NCI-H774 (cell line): Measurements from ENCODE around the gene C5orf63.
A peak's percentile ranks its signal among the peaks of the same experiment; 100 is the strongest.
"Not testable (repeated sequence)": the region's sequence is repeated elsewhere in the genome, so short reads cannot be mapped to it uniquely, and the experiment has no call there.

ENCODE experiments used
- DNase-seq: peaks from one replicate; lab custom pipeline; 2025; lab: John Stamatoyannopoulos, UW

The C5orf63 gene

DNA sequence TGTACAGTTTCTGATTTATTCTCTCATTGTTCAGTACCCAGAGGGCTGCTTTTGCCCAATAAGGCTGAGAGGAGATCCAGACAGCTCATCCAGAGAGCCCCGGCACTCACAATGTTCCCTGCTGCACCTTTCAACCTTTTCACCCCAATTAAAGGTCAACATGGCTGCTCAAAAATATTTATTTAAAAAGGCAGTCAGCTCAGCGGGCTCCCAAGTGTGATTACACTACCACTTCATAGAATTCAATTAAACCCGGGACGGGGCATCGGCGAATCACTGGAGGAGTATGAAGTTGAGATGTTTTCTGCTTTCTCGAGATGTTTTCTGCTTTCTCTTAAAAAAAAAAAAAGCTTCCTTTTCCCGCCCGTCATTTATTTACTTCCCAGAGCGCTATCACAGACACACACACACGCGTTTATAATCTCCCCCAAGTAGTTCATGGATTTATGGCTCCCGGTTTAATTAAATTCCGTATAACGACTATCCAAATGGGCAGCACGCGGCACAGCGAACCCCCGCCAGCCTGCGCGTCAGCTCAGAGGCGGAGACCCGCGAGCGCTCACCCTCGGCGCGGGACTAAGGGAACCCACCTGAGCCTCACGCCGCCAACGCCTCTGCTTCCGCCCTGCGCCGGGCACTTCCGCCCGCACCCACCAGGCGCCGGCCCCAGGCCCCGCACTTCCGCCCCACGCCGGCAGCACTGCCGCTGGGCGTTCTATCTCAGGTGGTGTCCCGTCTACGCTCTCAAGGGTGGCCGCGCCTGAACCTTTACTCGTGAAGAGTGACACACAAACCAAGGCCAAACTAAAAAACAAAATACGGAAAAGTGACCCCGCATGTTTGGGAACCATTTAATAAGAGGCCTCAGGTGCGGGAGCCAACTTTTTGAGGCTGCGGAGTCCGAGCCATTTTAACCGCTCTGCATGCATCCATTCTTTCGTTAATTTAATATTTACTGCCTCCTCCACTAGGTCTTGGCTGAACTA, at the start of gene C5orf63:
C5orf63 (minus strand) TSS at position 642 of the 986 bp plus-strand sequence. CDS start 14,507 bp downstream, outside the sequence.
- DNase-seq = peak; percentile 80

DNA sequence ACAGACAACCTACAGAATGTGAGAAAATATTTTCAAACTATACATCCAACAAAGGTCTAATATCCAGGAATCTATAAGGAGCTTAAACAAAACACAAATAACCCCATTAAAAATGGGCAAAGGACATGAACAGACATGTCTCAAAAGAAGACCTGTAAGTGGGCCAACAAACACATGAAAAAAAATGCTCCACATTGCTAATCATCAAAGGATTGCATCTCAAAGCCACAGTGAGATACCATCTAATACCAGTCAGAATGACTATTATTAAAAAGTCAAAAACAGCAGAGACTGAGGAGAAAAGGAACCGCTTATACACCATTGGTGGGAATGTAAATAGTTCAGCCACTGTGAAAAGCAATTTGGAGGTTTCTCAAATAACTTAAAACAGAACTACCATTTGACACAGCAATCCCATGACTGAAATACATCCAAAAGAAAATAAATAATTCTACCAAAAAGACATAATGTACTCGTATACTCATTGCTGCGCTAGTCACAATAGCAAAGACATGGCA, 39.1 kb upstream of the C5orf63 start:
- DNase-seq = no peak

DNA sequence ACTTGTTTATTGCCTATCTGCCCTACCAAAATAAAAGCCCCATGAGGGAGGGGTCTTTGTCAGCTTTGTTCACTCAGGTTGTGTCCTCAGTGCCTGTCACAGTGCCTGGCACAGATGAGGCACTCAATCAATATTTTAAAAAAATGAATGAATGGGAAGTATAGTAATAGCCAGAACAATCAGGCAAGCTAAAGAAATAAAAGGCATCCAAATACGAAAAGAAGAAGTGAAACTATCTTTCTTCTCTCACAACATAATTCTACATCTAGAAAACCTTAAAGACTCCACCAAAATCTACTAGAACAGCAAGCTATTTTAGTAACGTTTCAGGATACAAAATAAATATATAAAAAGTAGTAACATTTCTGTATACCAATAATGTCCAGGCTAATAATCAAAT, 37.8 kb upstream of the C5orf63 start:
- no peak for DNase-seq

DNA sequence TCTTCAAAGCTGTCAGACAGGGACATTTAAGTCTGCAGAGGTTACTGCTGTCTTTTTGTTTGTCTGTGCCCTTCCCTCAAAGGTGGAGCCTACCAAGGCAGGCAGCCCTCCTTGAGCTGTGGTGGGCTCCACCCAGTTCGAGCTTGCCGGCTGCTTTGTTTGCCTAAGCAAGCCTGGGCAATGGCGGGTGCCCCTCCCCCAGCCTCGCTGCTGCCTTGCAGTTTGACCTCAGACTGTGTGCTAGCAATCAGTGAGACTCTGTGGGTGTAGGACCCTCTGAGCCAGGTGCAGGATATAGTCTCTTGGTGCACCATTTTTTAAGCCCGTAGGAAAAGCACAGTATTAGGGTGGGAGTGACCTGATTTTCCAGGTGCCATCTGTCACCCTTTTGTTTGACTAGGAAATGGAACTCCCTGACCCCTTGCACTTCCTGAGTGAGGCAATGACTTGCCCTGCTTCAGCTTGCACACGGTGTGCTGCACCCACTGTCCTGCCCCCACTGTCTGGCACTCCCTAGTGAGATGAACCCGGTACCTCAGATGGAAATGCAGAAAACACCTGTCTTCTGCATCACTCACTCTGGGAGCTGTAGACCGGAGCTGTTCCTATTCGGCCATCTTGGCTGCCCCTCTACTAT, 35.4 kb upstream of the C5orf63 start:
- not testable (repeated sequence) for DNase-seq

DNA sequence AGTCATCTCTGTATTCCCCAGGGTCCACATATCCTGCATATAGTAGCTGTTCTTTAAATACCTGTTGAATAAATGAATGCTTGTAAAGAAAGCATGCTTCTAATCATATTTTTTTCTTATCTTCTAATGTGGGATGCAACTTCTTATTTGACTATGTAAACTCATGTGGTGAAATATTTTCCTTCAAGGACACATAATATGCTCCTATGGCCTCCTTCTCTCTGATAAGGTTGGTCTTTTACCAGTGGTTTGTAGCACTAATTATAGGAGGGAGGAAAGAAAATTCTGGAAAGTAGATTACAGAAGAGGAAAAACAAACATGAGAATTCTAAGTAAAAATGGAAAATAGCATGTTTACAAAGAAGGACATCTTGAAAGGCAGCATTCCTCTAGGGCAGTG, 28.6 kb upstream of the C5orf63 start:
- DNase-seq = no peak

DNA sequence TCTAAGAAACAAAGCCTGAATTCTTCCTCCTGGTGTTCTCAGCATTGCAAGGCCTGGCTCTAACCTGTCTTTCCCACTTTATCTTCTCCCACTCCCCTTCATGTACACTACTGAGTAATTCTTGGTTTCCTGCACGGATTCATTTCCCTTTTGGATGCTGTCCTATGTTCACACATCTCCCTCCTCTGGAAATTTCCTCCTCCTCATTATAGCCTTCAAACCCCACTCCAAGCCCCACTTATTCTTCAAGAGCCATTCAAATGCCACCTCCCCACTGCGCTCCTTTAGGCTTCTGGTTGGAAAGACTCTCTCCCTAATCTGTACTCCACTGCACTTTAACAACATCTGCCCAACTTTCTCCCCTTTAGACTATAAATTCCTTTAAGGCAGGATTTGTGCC, 28.2 kb upstream of the C5orf63 start:
- no peak for DNase-seq

DNA sequence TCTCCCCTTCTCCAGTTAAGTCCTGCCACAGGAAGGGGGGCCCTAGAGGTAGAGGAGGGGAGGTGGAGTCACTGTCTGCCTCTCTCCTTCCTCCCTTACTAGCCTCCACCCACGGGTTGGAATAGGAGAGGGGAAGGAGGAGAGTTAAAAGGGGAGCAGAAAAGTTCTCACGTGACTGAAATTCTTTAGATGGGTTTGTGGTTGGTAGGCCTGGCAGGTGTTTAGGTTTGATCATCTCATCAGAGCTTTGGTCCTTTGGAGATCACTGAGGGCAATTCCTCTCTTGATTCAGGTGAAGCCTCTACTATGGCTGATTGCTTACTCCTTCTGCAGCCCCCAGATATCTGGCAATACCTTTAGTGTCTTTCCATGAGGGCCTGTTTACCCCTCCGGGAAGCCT, 24.9 kb upstream of the C5orf63 start:
- DNase-seq = no peak

DNA sequence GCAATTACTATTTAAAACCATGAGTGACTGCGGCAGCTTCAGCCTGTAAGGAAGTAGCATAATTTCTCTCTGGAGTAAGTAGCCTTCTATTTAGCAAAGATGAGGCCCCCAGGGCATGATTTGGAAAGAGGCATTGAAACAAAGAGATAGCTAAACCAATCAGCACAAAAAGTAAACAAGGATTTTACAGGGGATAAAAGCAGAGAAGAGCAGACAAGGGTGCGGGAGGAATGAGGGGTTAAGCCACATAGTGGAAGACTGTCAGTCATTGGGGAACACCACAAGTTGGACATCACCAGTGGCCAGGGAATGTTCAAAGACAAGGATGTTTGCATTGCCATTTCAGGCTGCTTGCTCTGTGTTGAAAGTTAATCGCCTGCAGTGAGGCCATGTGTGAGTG, 24.0 kb upstream of the C5orf63 start:
- DNase-seq = no peak

DNA sequence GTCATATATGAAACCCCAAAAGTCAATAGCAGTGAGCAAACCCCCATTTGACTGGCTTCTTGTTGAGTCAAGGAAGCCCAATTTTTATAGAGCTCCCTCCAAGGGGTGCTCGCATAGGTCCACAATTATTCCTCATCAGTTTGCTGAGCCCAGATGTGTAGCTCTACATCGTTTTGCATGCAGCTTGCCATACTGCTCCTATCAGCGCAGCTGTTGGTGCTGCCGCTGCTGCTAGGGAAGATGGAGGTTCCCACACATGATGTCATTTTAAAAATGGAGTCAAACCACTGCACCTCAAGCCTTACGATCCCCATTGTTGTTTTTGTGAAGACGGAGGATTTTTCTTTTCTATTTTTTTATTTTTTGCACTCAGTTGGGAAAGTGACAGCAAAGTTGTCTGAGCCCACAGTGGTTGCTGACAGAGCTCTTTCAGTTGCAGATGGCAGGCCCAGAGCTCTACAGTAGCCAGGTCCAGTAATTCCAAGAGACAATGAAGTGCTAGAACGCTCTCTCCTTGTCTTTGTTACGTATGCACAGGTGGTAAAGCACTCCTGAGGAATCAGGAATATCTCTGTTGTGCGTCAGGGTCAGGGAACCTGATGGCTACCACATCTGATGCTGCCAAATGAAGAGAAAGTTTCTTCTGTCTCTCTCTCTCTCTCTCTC, 23.2 kb upstream of the C5orf63 start:
- DNase-seq = no peak

DNA sequence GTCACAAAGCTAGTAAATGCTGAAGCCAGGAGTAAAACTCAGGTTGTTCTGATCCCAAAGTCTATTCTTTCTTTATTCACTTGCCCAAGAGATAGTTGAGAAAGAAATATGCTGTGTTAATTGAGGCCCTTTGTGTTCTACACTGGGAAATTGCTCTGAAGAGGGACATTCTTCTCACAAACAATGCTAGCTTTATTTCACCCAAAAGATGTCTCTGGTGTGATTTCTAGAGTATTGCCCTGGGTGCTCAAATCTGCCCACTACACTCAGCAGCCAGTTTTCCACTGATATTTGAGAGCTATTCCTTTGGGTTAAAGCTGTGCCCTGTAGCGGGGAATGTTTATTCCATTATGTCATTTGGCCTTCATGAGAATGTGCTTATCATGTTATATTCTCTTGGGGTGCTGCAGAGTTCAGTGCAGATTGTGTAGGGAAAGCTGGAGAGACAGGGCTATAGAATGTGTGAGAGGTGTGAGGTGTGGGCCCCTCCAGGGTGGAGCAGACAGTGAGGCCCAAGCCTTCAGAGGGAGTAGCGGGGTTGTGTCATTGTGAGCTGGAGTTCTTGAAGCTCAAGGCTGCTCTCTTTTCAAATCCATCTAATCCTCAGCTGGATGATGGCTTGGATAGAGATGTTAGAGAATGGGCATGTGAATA, 21.0 kb upstream of the C5orf63 start:
- no peak for DNase-seq

DNA sequence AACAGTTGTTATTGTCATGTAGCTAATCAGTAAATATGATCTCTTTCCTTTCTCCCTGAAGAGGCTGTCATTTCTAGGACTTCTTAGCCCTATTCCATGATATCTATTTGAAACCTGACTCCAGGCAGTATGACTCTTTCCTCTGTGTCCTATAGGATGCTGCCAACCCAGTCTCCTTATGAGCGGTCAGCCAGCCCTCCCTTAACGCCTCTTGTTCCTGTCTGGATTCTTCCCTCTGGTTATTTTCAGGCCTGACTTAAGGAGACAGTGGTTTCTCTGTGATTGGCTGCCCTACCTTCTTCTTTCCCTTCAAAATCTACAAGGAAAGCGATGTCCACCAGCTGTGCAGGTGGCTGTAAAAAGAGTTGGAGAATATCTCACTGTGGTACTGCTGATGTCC, 19.4 kb upstream of the C5orf63 start:
- no peak for DNase-seq

DNA sequence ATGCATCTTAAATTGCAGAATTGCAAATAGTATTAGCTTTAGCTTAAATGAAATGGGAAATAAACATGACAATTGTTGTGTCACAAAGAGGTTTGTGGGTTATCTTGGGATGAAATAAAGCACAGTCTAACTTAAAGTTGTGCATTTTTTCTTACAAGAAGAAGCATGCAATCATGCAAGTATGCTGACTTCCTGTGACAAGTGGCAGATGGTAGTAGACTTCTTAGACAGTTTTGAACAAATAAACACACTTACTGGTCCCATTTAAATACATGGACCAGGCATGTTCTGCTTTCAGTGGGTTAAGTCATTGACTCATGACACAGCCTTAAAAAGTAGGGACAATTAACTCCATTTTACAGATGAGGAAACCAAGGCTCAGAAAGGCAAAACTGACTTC, 15.9 kb upstream of the C5orf63 start:
- DNase-seq = no peak

DNA sequence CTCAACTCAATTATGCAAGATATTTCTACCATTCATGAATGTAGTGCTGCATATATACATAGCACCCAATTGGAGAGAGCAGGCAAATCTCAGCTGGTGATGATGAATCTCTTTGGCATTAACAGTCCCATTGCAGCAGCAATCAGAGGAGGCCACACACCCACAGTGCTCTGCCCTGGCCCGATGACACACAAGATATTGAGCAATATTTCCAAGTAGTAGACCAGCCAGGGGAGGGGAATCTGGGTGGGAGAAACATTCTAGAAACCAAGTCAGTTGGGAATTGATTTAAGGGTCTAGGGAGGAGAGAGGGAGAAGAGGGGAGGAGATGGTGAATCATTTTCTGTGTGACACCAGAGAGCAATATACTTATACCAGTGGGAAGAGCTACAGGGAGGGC, 14.9 kb upstream of the C5orf63 start:
- DNase-seq = no peak

DNA sequence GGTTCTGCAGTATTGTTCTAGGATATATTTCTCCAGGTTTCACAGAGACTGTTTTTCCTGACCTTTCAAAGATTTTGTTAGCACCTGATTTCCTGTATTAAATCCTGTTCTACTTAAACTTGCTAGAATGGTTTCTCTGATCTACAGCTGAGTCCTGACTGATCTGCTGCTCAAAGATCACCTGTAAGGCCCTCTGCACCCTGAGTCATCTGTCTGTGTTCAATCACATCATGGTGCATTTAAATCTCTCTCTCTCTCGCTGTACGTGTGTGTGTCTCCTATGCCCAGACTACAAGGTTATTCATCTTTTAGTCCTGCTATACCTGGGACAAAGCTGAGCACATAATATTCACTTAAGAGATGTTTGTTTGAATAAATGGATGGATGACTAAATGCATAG, 13.3 kb upstream of the C5orf63 start:
- DNase-seq = no peak

DNA sequence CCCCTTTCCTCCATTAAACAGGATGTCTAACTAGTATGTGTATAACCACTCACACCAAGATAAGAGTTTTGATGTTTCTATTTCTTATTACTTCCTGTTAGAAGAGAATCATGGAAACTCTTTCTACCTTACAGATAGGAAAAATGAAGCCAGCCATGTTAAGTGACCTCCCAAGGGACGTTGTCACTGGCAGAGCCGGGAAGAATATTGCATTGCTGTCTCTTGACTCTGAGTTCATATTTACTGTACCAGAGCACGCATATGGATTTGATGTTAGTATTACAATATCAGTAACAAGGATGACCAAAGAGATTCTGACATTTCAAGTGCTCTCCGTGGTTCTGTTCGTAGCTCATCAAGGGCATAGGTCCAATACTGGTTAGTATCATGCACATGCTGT, 12.5 kb upstream of the C5orf63 start:
- no peak for DNase-seq

DNA sequence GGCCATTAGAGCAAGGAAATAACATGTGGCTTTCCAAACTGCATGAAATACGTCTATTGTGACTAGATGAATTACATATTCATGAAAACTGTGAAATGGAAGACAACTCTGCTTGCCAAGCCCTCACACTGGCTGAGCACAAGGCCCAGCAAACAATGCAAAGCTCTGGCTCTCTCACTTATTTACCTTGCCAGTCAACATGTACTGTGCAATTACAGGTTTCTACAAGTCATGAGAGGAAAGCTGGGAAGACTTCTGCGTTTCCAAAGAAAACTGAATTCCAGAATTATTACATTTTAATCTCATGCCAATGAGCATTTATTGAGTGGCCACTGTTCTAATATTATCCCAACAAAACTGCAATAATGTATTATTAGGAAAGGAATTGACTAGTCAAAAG, 12.1 kb upstream of the C5orf63 start:
- DNase-seq = no peak

DNA sequence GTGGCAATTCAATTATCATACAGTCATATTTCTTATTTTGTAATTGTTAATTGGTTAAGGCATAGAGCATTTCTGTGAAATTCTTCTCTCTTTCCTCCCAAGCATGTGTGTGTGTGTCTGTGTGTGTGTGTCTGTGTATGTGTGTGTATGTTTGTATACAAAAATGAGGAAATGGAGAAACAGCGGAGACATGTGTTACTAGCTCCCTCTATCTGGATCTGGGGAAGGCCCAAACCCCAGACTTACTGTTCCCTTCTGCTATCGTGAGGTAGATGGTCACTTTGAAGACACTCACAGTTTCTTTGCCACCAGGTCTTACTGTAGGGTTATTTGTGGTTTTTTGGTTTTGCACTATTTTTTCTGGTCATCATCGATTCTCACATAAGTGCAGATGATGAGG, 11.4 kb upstream of the C5orf63 start:
- DNase-seq = no peak

DNA sequence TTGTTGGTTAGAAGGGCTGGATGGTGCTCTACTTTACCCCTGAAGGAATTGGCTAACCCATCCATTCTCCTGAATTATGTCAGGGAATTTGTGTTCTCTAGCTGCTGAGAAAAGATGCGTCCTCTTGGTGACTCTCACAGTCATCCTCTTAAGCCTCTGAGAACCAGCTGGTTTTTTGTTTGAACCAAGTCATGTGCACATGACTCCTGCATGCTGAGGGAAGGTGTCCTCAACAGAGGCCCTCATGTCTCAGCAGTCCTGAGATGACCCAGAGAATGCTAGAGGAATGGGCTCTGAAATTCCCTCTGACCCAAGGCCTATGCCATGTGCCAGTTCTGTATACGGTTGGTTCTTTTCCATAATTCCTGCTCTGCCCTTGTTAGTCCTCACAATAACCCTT, 10.4 kb upstream of the C5orf63 start:
- no peak for DNase-seq

DNA sequence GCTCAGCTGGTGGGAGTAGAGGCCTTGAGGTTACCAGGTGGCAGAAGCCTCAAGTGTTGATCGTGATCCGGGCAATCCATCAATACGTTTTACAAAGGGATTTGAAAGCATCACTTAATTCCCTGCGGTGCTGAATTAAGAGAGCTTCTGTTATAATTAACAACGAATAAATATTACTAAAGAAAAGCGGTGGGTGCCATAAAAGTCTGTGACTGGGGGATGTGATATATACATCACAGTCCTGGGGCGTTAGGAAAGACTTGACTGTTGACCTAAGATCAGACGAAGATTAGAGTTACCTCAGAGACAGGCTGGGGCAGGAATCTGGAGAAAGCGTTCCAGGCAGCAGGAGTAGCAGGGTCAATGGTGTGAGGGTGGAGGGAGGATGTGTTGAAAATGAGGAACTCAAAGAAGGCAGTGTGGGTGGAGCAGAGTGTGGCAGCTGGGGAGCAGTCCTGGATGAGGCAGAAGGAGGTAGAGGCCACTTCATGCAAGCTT, 6.7 kb upstream of the C5orf63 start:
- DNase-seq = peak; percentile 17

DNA sequence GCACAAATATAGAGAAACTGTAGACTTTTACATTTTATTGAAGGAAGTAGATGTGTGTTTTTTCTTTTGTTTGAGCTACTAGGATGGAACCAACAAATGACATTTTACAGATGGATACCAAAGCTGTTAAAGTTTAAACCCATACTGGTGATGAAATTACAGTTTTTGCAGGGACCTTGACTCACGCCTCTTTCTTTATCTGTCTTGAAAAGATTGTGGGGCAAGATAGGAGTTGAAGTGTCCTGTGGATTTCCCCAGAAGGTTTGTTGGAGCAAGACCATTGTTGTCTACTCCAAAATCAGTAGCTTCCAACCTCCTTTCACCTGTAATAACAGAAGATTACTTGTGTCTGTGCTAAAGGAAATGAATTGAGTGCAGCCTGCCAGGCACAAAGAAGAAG, 4.1 kb upstream of the C5orf63 start:
- DNase-seq = no peak

DNA sequence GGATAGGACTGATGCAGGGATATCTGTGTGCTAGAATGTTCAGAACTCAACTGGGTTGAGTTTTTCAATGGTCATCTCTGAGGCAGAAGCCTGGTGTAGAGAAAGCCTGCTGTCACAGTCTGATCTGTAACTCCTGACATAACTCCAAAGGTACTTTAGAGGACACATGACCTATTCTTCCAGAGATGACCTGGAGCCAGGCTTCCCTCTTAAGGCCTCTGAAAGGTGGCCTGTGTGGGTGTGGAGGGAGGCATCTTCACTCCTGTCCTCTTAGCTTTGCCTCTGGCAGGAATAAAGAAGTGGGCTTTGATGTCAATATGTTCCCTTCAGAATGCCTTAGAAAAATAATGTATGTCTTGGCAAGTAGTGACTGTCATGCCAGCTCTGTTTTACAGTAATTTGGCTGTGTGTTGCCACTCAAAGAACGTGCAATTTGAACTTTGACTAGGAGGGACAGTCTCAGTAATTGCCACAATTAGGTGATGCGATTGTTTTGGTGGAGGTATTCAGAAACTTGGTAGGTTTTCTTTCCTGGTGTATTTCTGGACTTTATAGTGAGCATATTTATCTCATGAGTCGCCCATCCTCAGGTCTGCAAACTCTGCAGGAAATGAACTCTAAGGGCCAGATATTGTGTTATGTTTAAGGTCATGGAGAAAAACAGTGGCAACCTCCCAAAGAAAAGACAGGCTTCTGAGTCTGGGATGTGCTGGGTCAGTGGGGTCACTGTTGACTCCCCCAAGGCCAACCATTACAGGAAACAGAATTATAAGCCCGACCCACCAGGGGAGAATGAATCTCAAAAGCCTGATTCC, 3.2 kb upstream of the C5orf63 start:
- no peak for DNase-seq
